SJSA1 (cell line): Measurements from ENCODE around the gene TENM4. TPM values are rescaled to one million over a fixed set of nuclear protein-coding genes. Genes with fewer than 3 reads are reported as not detected.

ENCODE experiments used
- DNase-seq, 2 experiments: peaks; one replicate each; pipeline ENCODE4 v3.0.0-alpha.2; 2015 to 2020; ENCODE audit warnings: low spot score in 2 of 2, low read depth in 1 of 2
- H3K27ac ChIP-seq: fragments of 250-450 bp; sonication (Bioruptor Pico); 2 replicates; pipeline ENCODE4 v1.5.1; 2020; ENCODE audit warnings: mild to moderate bottlenecking, moderate library complexity
- H3K27me3 ChIP-seq: fragments of 250-450 bp; sonication (Bioruptor Pico); replicated peaks from 2 replicates; pipeline ENCODE4 v1.5.1; 2020; ENCODE audit warnings: mild to moderate bottlenecking, moderate library complexity
- H3K36me3 ChIP-seq: fragments of 250-450 bp; sonication (Bioruptor Pico); 2 replicates; pipeline ENCODE4 v1.5.1; 2020; ENCODE audit warnings: mild to moderate bottlenecking
- H3K4me1 ChIP-seq: fragments of 250-450 bp; sonication (Bioruptor Pico); replicated peaks from 2 replicates; pipeline ENCODE4 v1.6.1; 2021; ENCODE audit warnings: mild to moderate bottlenecking
- H3K4me3 ChIP-seq: fragments of 250-450 bp; sonication (Bioruptor Pico); 2 replicates; pipeline ENCODE4 v1.5.1; 2020; ENCODE audit warnings: mild to moderate bottlenecking
- H3K9me3 ChIP-seq: fragments of 250-450 bp; sonication (Bioruptor Pico); replicated peaks from 2 replicates; pipeline ENCODE4 v1.5.1; 2020; ENCODE audit warnings: mild to moderate bottlenecking
- total RNA-seq: library from RNA; depleted of rRNA; stranded (reverse); fragments of >200 nt; shearing (Covaris generic); gene quantifications from 2 replicates; pipeline ENCODE4 v1.2.3, GENCODE V29; 2014

The TENM4 gene
- total RNA-seq, 1 experiment from 2014 or later: not detected

- Histone ChIP-seq H3K27ac (no peak overlapping the region), H3K4me1 (no peaks in the 10 kb centered on the region), H3K27me3 (no peaks in the 10 kb centered on the region), H3K9me3 (no peaks in the 10 kb centered on the region), H3K36me3 (no peaks in the 10 kb centered on the region), H3K4me3 (no peak overlapping the region)
- DNase-seq: no peak
Observed at GRCh38 chr11:78659326-78660270, 781.2 kb downstream of the TENM4 start.

DNA sequence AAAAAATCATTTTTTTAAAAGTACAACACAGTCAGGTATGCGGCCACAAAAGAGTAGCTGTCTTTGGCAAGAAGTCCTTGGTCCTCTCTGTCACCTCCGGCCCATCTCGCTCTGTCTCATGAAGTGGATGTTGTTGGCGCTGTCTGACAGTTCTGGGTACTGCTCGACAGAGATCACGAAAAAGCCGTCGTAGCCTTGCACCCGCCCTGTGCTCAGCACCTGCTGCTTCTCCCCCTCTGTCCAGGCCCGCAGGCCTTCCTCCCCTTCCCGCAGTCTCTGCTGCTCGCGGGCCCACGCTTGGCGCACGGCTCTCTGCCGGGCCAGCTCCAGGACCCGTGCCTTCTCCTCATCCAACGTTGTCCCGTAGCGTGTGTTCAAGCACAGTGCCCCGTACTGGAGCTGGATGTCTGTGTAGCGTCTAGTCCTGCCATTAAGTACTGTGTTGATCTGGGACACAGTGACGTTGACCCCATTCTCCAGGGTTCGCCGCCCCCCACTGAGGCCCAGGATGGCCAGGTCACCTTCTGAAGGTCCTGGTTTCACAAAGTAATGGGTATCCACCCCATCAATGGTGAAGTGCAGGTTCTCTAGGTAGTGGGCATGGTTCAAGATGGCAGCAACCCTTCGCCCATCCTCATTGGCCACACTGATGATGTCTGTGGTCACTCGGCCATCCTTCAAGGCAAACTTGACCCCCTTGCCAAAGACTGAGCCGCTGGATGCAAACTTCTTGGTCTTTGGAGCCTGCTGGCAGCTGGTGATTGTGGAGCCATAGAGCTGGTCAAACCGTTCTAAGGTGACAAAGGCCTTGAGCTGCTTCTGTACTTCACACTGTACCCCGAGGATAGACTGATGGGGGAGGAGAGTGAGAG, 782.6 kb downstream of the TENM4 start:
- H3K4me1 ChIP-seq: no peaks in the 10 kb centered on the region
- H3K36me3 ChIP-seq: no peaks in the 10 kb centered on the region
- H3K9me3 ChIP-seq: no peaks in the 10 kb centered on the region
- H3K4me3 ChIP-seq: no peak overlapping the region
- no peak for DNase-seq
- H3K27me3 ChIP-seq: no peaks in the 10 kb centered on the region
- no peak overlapping the region for H3K27ac ChIP-seq

DNA sequence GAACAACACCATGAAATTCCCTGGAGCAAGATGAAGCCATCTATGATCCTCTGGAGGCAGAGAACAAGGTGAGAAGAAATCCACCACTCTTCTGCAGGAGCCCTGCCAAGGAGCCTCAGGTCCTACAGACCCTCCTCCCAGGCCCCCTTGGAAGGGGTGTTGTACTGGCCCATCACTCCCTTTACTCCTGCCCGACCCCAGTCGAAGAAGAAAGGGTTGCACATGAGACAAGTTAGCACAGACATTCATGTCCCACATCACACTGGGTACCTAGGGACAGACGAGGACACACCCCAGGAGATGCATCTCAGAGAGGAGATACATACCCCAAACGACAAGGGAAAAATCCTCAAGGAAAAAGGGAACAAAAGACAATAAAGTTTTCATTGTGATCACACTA, 783.4 kb downstream of the TENM4 start:
- Histone ChIP-seq H3K4me3 (no peak overlapping the region), H3K27me3 (no peaks in the 10 kb centered on the region), H3K9me3 (no peaks in the 10 kb centered on the region), H3K27ac (no peak overlapping the region), H3K4me1 (no peaks in the 10 kb centered on the region), H3K36me3 (no peaks in the 10 kb centered on the region)
- no peak for DNase-seq

- H3K27me3 ChIP-seq: no peaks in the 10 kb centered on the region
- H3K4me3 ChIP-seq: no peak overlapping the region
- no peak overlapping the region for H3K27ac ChIP-seq
- H3K36me3 ChIP-seq: no peaks in the 10 kb centered on the region
- DNase-seq: no peak
- no peaks in the 10 kb centered on the region for H3K4me1 ChIP-seq
- H3K9me3 ChIP-seq: no peaks in the 10 kb centered on the region
Observed at GRCh38 chr11:78656984-78657383, 783.8 kb downstream of the TENM4 start.

GRCh38 chr11:78656327-78656726, 784.5 kb downstream of the TENM4 start:
- Histone ChIP-seq H3K36me3 (no peaks in the 10 kb centered on the region), H3K4me3 (no peak overlapping the region), H3K4me1 (no peaks in the 10 kb centered on the region), H3K27ac (no peak overlapping the region), H3K9me3 (no peaks in the 10 kb centered on the region), H3K27me3 (no peaks in the 10 kb centered on the region)
- DNase-seq: no peak

DNA sequence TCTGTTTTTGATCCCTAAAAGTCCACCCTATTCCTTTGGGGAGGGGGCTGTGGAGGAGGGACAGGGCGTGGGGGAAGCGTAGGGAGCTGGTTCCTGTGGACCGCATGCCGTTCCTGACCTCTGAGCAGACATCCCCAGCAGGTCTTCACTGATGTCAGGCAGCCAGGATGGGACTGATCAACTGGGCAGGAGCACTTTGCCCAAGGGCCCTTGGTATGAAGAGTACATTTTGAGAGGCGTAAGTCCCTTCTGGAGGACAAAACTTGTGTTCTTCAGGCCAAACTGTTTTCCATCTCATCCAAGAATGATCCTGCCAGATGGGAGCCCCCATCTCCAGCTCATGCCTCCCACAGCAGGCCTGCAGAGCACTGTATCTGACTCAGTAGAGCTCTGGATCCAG, 785.3 kb downstream of the TENM4 start:
- no peak overlapping the region for H3K27ac ChIP-seq
- no peak for DNase-seq
- no peaks in the 10 kb centered on the region for H3K9me3 ChIP-seq
- no peak overlapping the region for H3K4me3 ChIP-seq
- H3K27me3 ChIP-seq: no peaks in the 10 kb centered on the region
- H3K4me1 ChIP-seq: no peaks in the 10 kb centered on the region
- H3K36me3 ChIP-seq: no peaks in the 10 kb centered on the region

GRCh38 chr11:78654866-78655265, 786.0 kb downstream of the TENM4 start:
- no peaks in the 10 kb centered on the region for H3K27me3 ChIP-seq
- H3K4me3 ChIP-seq: no peak overlapping the region
- no peaks in the 10 kb centered on the region for H3K9me3 ChIP-seq
- no peaks in the 10 kb centered on the region for H3K36me3 ChIP-seq
- no peaks in the 10 kb centered on the region for H3K4me1 ChIP-seq
- no peak overlapping the region for H3K27ac ChIP-seq
- DNase-seq: no peak

DNA sequence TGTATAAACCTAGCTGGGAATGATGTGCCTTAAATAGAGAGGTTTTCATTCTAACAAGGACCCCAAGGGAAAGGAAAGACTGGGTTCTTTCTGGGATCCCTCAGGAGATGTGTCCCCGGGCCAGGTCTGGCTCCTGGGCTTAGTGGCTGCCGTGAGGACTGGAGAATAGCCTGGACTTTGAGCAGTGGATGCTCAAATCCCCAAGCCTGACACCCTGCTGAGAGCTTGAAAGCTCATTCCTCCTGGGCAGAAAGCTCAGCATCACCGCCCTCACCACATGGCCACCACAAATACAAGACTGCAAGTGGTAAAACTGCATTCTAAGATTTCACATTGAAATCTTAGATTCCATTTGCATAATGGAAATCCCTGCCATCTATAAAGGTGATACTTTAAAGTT, 786.8 kb downstream of the TENM4 start:
- Histone ChIP-seq H3K36me3 (no peaks in the 10 kb centered on the region), H3K27ac (no peak overlapping the region), H3K9me3 (no peaks in the 10 kb centered on the region), H3K4me1 (no peaks in the 10 kb centered on the region), H3K27me3 (no peaks in the 10 kb centered on the region), H3K4me3 (no peak overlapping the region)
- DNase-seq: no peak

DNA sequence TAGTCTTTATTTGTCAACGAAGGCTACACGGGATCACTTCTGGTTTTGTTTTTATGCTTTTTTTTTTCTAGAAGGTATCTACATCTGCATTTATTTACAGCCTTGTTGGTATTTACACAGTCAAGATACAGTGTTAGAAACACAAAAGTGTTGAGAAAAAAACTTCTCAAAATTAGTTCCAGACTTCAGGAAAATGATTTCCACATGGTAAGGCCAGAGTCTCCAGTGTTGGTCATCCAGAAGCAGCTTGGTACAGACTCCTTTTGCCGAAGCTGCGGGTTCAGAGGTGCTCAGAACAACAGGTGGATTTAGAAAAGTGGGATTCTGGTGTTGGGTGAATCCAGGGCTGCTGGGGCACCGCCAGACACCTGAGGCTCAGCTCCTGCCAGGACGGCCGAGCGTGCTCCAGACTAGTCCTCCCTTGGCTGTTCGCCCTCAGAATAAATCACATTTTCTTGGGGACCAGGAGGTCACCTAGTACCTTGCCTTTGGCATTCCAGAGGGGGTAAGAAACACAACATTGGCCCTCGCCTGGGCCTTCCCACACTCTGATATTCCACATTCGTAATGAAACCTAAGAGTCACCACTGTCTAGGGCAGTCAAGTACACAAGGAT, 787.4 kb downstream of the TENM4 start:
- no peak overlapping the region for H3K4me3 ChIP-seq
- no peak for DNase-seq
- no peaks in the 10 kb centered on the region for H3K9me3 ChIP-seq
- no peaks in the 10 kb centered on the region for H3K27me3 ChIP-seq
- H3K4me1 ChIP-seq: no peaks in the 10 kb centered on the region
- H3K36me3 ChIP-seq: no peaks in the 10 kb centered on the region
- H3K27ac ChIP-seq: no peak overlapping the region

DNA sequence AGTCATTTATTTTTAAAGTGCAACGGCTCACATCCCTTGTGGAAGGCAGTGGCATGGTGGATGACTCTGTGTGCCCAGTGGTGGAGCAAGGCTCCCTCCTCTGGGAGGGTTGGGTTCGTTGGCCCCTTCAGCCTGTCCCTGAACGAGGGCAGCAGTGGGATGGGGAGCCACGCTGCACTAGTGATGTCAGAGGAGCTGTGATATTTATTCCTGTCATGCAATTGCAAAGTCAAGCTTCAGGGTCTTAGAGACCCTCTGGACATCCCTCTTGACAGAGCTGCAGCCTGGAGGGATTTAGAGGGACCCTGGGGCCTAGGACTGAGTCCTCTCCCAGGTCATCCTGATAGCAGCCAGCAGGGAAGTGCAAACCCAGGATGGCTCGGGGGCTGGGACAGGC, 788.0 kb downstream of the TENM4 start:
- no peaks in the 10 kb centered on the region for H3K27me3 ChIP-seq
- H3K4me1 ChIP-seq: no peaks in the 10 kb centered on the region
- no peaks in the 10 kb centered on the region for H3K36me3 ChIP-seq
- H3K27ac ChIP-seq: no peak overlapping the region
- DNase-seq: no peak
- no peak overlapping the region for H3K4me3 ChIP-seq
- H3K9me3 ChIP-seq: no peaks in the 10 kb centered on the region

DNA sequence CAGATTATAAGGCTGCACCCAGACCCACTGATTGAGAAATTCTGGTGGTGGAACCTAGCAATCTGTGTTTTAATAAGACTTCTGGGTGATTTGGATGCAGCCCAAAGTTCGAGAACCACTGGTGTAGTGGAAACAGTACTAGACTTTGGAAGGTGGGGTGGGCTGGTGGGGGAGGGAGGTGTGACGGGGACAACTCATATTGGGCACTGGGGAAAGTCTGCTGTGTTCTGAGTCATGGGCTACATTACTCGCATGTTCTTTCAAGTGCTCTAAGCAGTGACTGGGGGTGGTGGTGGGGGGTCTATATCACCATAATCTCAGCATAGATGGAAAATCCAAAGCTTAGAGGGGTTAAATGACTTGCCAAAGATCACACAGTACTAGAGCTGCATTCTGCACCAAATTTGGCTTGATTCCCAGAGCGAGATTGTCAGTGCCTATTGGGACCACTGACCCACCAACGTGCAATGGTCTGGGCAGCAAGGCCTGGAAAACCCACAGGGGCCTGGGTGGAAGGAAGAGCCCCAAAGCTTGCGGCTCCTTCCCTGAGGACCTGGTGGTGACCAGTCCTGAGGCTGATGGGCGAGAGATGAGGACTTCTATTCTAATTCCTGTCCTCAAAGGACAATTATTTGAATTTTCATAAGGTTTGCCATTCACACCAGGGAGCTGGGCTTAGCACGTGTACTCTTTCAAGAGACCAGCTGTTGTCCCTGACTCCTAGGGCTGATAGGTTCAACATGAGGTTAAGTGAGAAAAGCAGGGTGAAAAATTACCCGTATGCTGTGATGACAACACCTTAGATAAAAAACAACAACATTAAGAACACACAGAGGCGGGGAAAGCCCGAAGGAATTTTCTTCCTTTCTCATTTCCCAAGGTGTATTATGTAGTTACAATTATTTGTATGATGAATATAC, 788.6 kb downstream of the TENM4 start:
- no peaks in the 10 kb centered on the region for H3K9me3 ChIP-seq
- no peak overlapping the region for H3K4me3 ChIP-seq
- no peaks in the 10 kb centered on the region for H3K4me1 ChIP-seq
- no peaks in the 10 kb centered on the region for H3K27me3 ChIP-seq
- H3K36me3 ChIP-seq: no peaks in the 10 kb centered on the region
- H3K27ac ChIP-seq: no peak overlapping the region
- no peak for DNase-seq

DNA sequence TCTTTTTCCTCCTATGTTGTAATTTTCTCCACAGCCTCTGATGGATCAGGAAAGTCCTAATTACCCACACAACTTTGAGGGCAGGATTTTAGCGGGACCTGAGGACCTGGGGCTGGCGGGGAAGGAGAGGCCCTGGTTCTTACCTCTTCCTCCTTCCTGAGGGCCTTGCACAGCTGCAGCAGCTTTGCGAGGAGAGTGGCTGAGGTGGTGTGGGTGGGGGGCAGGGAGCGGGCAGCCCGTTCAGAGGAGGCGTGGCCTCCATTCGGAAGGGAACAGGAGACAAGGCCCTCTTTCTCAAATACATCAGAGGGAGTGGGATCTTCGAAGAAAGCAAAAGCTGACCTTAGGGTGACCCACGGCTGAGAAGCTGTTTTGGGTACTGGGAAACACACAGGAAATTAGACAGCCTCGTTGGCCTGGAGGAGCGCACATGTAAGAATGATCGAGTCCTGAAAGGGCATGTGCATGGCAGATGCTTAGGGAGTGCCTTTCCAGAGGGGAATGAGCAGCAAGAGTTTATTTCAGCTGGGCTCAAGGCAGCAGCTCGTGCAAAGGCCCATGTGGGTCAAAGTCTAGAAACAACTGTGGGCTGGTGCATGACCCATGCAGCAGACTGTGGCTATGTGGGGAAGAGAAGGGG, 789.6 kb downstream of the TENM4 start:
- Histone ChIP-seq H3K4me1 (no peaks in the 10 kb centered on the region), H3K27ac (no peak overlapping the region), H3K27me3 (no peaks in the 10 kb centered on the region), H3K36me3 (no peaks in the 10 kb centered on the region), H3K4me3 (no peak overlapping the region), H3K9me3 (no peaks in the 10 kb centered on the region)
- DNase-seq: no peak
